Measurements from ENCODE around the gene FKBP10. TPM values are rescaled to one million over a fixed set of nuclear protein-coding genes. Genes with fewer than 3 reads are reported as not detected.
"Not testable (repeated sequence)": the region's sequence is repeated elsewhere in the genome, so short reads cannot be mapped to it uniquely, and the experiment has no call there.

The FKBP10 gene
- total RNA-seq, 4 donors from 2014 or later, result 30.5 to 53.1 (median 42.3) TPM

- DNase-seq (ENCODE audit: low spot score) (no peak), ATAC-seq (ENCODE audit: low FRiP score) (no peak)
- TF ChIP-seq CTCF (IDR thresholded peaks at IDR 0.05), result no peak
Observed at GRCh38 chr17:41775394-41776226, 37.2 kb upstream of the FKBP10 start.

GRCh38 chr17:41776262-41776900 is 36.4 kb upstream of the FKBP10 start:
- DNase-seq (ENCODE audit: low spot score); ATAC-seq (ENCODE audit: low FRiP score): not testable (repeated sequence)

- ATAC-seq (ENCODE audit: low FRiP score), result peak; percentile 35
- DNase-seq (ENCODE audit: low spot score), result no peak
Observed at GRCh38 chr17:41777157-41777573, 35.6 kb upstream of the FKBP10 start.

DNA sequence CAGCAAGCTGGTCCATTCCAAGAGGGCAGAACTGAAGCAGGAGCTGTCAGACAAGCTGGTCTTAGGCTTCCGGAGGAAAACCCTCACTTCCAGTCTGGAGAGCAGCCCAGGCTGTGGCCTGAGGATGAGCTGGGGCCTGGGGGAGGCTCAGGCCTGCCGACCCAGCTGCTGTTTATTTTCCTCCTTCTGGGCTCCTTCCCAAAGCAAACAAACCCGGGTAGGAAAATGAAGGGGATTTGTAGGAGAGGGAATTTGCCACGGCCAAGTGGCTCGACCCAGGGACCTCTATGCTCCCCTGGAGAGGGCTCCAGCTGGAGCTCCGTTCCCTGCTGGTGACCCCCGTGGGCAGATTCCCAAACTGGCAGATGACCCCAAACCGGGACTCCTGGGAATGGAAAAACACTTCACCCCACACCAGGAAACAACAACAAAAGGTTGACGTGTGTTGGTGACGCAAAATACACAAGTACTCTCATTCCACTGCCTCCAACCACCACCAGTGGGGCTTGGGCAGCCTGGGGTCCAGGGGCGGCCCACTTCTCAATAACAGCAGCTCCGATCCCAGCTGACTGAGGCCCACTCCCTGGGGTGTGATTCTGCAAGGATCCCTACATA is 35.1 kb upstream of the FKBP10 start:
- TF ChIP-seq CTCF (IDR thresholded peaks at IDR 0.05), result no peak
- ATAC-seq (ENCODE audit: low FRiP score), result peak; percentile 50
- no peak for DNase-seq (ENCODE audit: low spot score)

More at GRCh38 chr17:41777157-41777573, 35.6 kb upstream of the FKBP10 start:
- no peak for TF ChIP-seq CTCF (IDR thresholded peaks at IDR 0.05)

DNA sequence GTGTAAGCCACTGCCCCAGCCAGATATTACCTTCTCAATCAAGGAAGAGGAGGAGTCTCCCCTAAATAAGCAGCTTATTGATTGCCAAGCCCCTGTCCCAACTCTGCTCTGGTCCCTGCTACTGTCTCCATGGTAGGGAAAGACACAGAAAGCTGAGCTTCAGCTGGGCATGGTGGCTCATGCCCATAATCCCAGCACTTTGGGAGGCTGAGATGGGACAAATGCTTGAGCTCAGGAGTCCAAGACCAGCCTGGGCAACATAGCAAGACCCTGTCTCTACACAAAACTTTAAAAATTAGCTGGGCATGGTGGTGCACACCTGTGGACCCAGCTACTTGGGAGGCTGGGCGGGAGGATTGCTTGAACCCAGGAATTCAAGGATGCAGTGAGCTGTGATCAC is 32.9 kb upstream of the FKBP10 start:
- no peak for TF ChIP-seq CTCF (IDR thresholded peaks at IDR 0.05)
- no peak for DNase-seq (ENCODE audit: low spot score)
- ATAC-seq (ENCODE audit: low FRiP score), result no peak

GRCh38 chr17:41781404-41782110 is 31.2 kb upstream of the FKBP10 start:
- ATAC-seq (ENCODE audit: low FRiP score), result no peak
- TF ChIP-seq CTCF (IDR thresholded peaks at IDR 0.05), result no peak
- no peak for DNase-seq (ENCODE audit: low spot score)

DNA sequence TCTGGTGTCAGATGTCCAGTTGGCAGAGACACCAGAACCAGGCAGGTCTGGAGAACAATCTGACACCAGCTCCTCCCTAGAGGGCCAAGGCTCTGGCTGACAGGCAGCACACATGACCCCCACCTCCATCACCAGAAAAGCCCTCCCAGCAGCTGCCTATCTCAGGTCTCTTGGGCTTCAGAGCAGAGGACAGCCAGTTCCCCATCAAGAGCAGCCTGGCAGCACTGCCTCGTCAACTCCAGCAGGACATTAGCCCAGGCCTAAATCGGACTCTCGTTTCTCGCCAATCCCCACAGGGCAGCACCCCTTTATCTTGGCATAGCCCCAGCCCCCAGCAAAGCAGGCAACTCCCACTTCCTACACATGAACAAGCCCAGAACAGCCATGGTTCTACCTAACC is 30.7 kb upstream of the FKBP10 start:
- ATAC-seq (ENCODE audit: low FRiP score) (no peak), DNase-seq (ENCODE audit: low spot score) (no peak)
- TF ChIP-seq CTCF (IDR thresholded peaks at IDR 0.05), result no peak

Measured in omental fat pad (tissue), 4 donors.